Activated T-cell treated with anti-CD3 and anti-CD28 coated beads, Interleukin-2, amount 50 U/mL, for 4 hours (primary cell): ENCODE results near the gene IRAG1. TPM values are rescaled to one million over a fixed set of nuclear protein-coding genes. Genes with fewer than 3 reads are reported as not detected.
A peak's percentile ranks its signal among the peaks of the same experiment; 100 is the strongest.

Experiments used
- ATAC-seq, 2 donors: fragments of 200-7000 bp; cut with Tn5 transposase; one replicate each; pipeline ENCODE4 v1.10.0; 2021
- DNase-seq: peaks from one replicate; pipeline ENCODE4 v3.0.0-alpha.2; 2020
- H3K27me3 Mint-ChIP-seq: one replicate; pipeline ENCODE4 v1.8.0; 2021; ENCODE audit warnings: low read depth, mixed read lengths
- H3K36me3 Mint-ChIP-seq: one replicate; pipeline ENCODE4 v1.8.0; 2022; ENCODE audit warnings: mixed read lengths; ENCODE audit not compliant: insufficient read depth
- H3K4me1 Mint-ChIP-seq: one replicate; pipeline ENCODE4 v1.8.0; 2021; ENCODE audit warnings: low read depth, mixed read lengths
- H3K4me3 Mint-ChIP-seq: one replicate; pipeline ENCODE4 v1.8.0; 2021; ENCODE audit warnings: mild to moderate bottlenecking, moderate library complexity, mixed read lengths
- H3K9me3 Mint-ChIP-seq: one replicate; pipeline ENCODE4 v1.8.0; 2021; ENCODE audit warnings: mixed read lengths
- total RNA-seq, 3 donors: library from RNA; stranded (reverse); gene quantifications; one replicate each; pipeline ENCODE4 v1.2.1, GENCODE V29; 2021

IRAG1 gene
- total RNA-seq, 3 donors from 2014 or later, result 0.08 to 0.14 (median 0.08) TPM

GRCh38 chr11:10719616-10720015 lies 26.1 kb upstream of the IRAG1 start:
- no peaks in the 10 kb centered on the region for H3K9me3 Mint-ChIP-seq
- peaks cover 11% of the 10 kb centered on the region for H3K27me3 Mint-ChIP-seq
- no peak overlapping the region for H3K4me3 Mint-ChIP-seq
- DNase-seq (no peak), ATAC-seq (no peak)
- H3K4me1 Mint-ChIP-seq, result no peaks in the 10 kb centered on the region
- H3K36me3 Mint-ChIP-seq, result no peaks in the 10 kb centered on the region

- Mint-ChIP-seq H3K4me3 (no peak overlapping the region), H3K4me1 (no peaks in the 10 kb centered on the region), H3K9me3 (no peaks in the 10 kb centered on the region), H3K27me3 (peaks cover 11% of the 10 kb centered on the region), H3K36me3 (no peaks in the 10 kb centered on the region)
- no peak for ATAC-seq
- no peak for DNase-seq
These were observed 23.1 kb upstream of the IRAG1 start for GRCh38 chr11:10716543-10717259.

- DNase-seq, result no peak
- H3K27me3 Mint-ChIP-seq, result peaks cover 11% of the 10 kb centered on the region
- H3K4me1 Mint-ChIP-seq, result no peaks in the 10 kb centered on the region
- ATAC-seq, result no peak
- H3K36me3 Mint-ChIP-seq, result no peaks in the 10 kb centered on the region
- no peak overlapping the region for H3K4me3 Mint-ChIP-seq
- no peaks in the 10 kb centered on the region for H3K9me3 Mint-ChIP-seq
These were observed 22.6 kb upstream of the IRAG1 start for GRCh38 chr11:10716122-10716521.

- Mint-ChIP-seq H3K36me3 (no peaks in the 10 kb centered on the region), H3K4me1 (no peaks in the 10 kb centered on the region), H3K9me3 (no peaks in the 10 kb centered on the region), H3K4me3 (no peak overlapping the region), H3K27me3 (peaks cover 11% of the 10 kb centered on the region)
- DNase-seq, result no peak
- no peak for ATAC-seq
These were observed 22.0 kb upstream of the IRAG1 start for GRCh38 chr11:10715571-10715970.

GRCh38 chr11:10709299-10710086 lies 15.9 kb upstream of the IRAG1 start:
- Mint-ChIP-seq H3K36me3 (no peaks in the 10 kb centered on the region), H3K27me3 (no peaks in the 10 kb centered on the region), H3K4me3 (no peak overlapping the region), H3K9me3 (no peaks in the 10 kb centered on the region), H3K4me1 (no peaks in the 10 kb centered on the region)
- DNase-seq (no peak), ATAC-seq (no peak)

GRCh38 chr11:10708131-10708530 lies 14.6 kb upstream of the IRAG1 start:
- no peaks in the 10 kb centered on the region for H3K4me1 Mint-ChIP-seq
- ATAC-seq (no peak), DNase-seq (no peak)
- H3K27me3 Mint-ChIP-seq, result no peaks in the 10 kb centered on the region
- no peak overlapping the region for H3K4me3 Mint-ChIP-seq
- H3K9me3 Mint-ChIP-seq, result no peaks in the 10 kb centered on the region
- H3K36me3 Mint-ChIP-seq, result no peaks in the 10 kb centered on the region

- no peak for ATAC-seq
- no peaks in the 10 kb centered on the region for H3K4me1 Mint-ChIP-seq
- no peak for DNase-seq
- no peaks in the 10 kb centered on the region for H3K36me3 Mint-ChIP-seq
- H3K9me3 Mint-ChIP-seq, result peaks cover 2% of the 10 kb centered on the region
- H3K27me3 Mint-ChIP-seq, result peaks cover 9% of the 10 kb centered on the region
- no peak overlapping the region for H3K4me3 Mint-ChIP-seq
These were observed 8.4 kb upstream of the IRAG1 start for GRCh38 chr11:10701982-10702381.

GRCh38 chr11:10699072-10699471 lies 5.5 kb upstream of the IRAG1 start:
- DNase-seq, result no peak
- no peak overlapping the region for H3K4me3 Mint-ChIP-seq
- no peaks in the 10 kb centered on the region for H3K36me3 Mint-ChIP-seq
- ATAC-seq, result no peak
- peaks cover 9% of the 10 kb centered on the region for H3K27me3 Mint-ChIP-seq
- no peaks in the 10 kb centered on the region for H3K4me1 Mint-ChIP-seq
- peaks cover 2% of the 10 kb centered on the region for H3K9me3 Mint-ChIP-seq

- no peaks in the 10 kb centered on the region for H3K36me3 Mint-ChIP-seq
- no peaks in the 10 kb centered on the region for H3K4me1 Mint-ChIP-seq
- no peak overlapping the region for H3K4me3 Mint-ChIP-seq
- H3K27me3 Mint-ChIP-seq, result peaks cover 14% of the 10 kb centered on the region
- ATAC-seq (no peak), DNase-seq (no peak)
- peaks cover 2% of the 10 kb centered on the region for H3K9me3 Mint-ChIP-seq
These were observed 3.7 kb upstream of the IRAG1 start for GRCh38 chr11:10697323-10697620.

GRCh38 chr11:10696468-10697322 lies 3.1 kb upstream of the IRAG1 start:
- DNase-seq, result no peak
- no peak for ATAC-seq
- H3K36me3 Mint-ChIP-seq, result no peaks in the 10 kb centered on the region
- H3K4me1 Mint-ChIP-seq, result no peaks in the 10 kb centered on the region
- peaks cover 14% of the 10 kb centered on the region for H3K27me3 Mint-ChIP-seq
- H3K4me3 Mint-ChIP-seq, result no peak overlapping the region
- H3K9me3 Mint-ChIP-seq, result peaks cover 2% of the 10 kb centered on the region

GRCh38 chr11:10695833-10696232 lies 2.3 kb upstream of the IRAG1 start:
- ATAC-seq (no peak), DNase-seq (no peak)
- no peaks in the 10 kb centered on the region for H3K4me1 Mint-ChIP-seq
- no peaks in the 10 kb centered on the region for H3K36me3 Mint-ChIP-seq
- H3K27me3 Mint-ChIP-seq, result peaks cover 21% of the 10 kb centered on the region
- H3K9me3 Mint-ChIP-seq, result peaks cover 2% of the 10 kb centered on the region
- H3K4me3 Mint-ChIP-seq, result no peak overlapping the region

- no peaks in the 10 kb centered on the region for H3K4me1 Mint-ChIP-seq
- no peak for ATAC-seq
- H3K4me3 Mint-ChIP-seq, result no peak overlapping the region
- H3K9me3 Mint-ChIP-seq, result peaks cover 2% of the 10 kb centered on the region
- DNase-seq, result no peak
- peaks cover 19% of the 10 kb centered on the region for H3K27me3 Mint-ChIP-seq
- H3K36me3 Mint-ChIP-seq, result no peaks in the 10 kb centered on the region
These were observed 1.1 kb upstream of the IRAG1 start for GRCh38 chr11:10694486-10695239.

GRCh38 chr11:10692531-10693115 lies 932 bp downstream of the IRAG1 start:
- Mint-ChIP-seq H3K36me3 (no peaks in the 10 kb centered on the region), H3K4me1 (no peaks in the 10 kb centered on the region), H3K9me3 (no peaks in the 10 kb centered on the region), H3K4me3 (no peak overlapping the region), H3K27me3 (peaks cover 16% of the 10 kb centered on the region)
- no peak for ATAC-seq
- DNase-seq, result no peak

GRCh38 chr11:10688401-10688800 lies 5.2 kb downstream of the IRAG1 start:
- no peaks in the 10 kb centered on the region for H3K4me1 Mint-ChIP-seq
- H3K27me3 Mint-ChIP-seq, result peaks cover 11% of the 10 kb centered on the region
- H3K4me3 Mint-ChIP-seq, result no peak overlapping the region
- H3K9me3 Mint-ChIP-seq, result no peaks in the 10 kb centered on the region
- DNase-seq (no peak), ATAC-seq (peak in 1 of 2 donors; percentile 37)
- no peaks in the 10 kb centered on the region for H3K36me3 Mint-ChIP-seq
